A673 (cell line): ENCODE data around the gene TAF7L.

ENCODE experiments used
- EZH2 ChIP-seq: fragments of 200-600 bp; sonication (generic); IDR thresholded peaks from 2 replicates; pipeline ENCODE4 v1.6.1; 2017; ENCODE audit warnings: borderline replicate concordance, low read depth, mild to moderate bottlenecking, mixed read lengths, antibody characterized with exemption, low read length; ENCODE audit not compliant: poor library complexity, severe bottlenecking
- TF ChIP-seq, protein P1 (sequence below): fragments of 300-800, 200-600 bp; sonication (generic); conservative IDR thresholded peaks from 2 replicates; pipeline ENCODE4 v1.5.1; 2017; ENCODE audit warnings: low read depth, mild to moderate bottlenecking, antibody characterized with exemption, low read length, moderate library complexity, mixed read lengths

DNA sequence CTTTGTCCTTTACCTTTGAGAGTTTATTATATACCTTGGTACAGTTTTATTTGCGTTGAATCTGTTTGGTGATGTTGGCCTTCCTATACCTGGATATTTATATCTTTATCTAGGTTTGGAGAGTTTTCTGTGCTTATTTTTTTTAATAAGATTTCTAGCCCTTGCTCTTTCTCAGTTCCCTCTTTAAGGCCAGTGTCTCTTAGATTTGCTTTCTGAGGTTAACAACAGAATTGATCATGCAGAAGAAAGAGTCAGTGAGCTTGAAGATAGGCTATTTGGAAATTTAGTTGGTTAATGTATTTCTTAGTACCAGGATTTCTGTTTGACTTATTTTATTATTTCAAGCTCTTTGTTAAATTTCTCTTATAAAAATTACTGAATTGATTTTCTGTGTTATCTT lies 12.7 kb upstream of the TAF7L start:
- TF ChIP-seq, protein P1, sequence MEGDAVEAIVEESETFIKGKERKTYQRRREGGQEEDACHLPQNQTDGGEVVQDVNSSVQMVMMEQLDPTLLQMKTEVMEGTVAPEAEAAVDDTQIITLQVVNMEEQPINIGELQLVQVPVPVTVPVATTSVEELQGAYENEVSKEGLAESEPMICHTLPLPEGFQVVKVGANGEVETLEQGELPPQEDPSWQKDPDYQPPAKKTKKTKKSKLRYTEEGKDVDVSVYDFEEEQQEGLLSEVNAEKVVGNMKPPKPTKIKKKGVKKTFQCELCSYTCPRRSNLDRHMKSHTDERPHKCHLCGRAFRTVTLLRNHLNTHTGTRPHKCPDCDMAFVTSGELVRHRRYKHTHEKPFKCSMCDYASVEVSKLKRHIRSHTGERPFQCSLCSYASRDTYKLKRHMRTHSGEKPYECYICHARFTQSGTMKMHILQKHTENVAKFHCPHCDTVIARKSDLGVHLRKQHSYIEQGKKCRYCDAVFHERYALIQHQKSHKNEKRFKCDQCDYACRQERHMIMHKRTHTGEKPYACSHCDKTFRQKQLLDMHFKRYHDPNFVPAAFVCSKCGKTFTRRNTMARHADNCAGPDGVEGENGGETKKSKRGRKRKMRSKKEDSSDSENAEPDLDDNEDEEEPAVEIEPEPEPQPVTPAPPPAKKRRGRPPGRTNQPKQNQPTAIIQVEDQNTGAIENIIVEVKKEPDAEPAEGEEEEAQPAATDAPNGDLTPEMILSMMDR, result no peak
- TF ChIP-seq EZH2, result no peak
